Measurements from ENCODE around the gene NDUFAF3. TPM values are rescaled to one million over a fixed set of nuclear protein-coding genes. Genes with fewer than 3 reads are reported as not detected.

Gene NDUFAF3
- total RNA-seq, 4 donors from 2014 or later, result 116 to 122 (median 118) TPM

DNA sequence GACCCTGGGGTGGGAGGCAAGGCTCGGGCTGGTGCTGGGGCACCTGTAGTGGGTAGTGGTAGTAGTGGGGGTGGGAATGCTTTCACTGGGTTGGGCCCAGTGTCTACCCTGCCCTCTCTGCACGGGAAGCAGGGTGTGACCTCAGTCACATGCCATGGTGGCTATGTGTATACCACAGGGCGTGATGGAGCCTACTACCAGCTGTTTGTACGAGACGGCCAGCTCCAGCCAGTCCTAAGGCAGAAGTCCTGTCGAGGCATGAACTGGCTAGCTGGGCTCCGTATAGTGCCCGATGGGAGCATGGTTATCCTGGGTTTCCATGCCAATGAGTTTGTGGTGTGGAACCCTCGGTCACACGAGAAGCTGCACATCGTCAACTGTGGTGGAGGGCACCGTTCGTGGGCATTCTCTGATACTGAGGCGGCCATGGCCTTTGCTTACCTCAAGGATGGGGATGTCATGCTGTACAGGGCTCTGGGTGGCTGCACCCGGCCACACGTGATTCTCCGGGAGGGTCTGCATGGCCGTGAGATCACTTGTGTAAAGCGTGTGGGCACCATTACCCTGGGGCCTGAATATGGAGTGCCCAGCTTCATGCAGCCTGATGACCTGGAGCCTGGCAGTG lies 8.7 kb upstream of the NDUFAF3 start:
- Histone ChIP-seq H3K9me3 (no peaks in the 10 kb centered on the region), H3K27me3 (no peaks in the 10 kb centered on the region), H3K36me3 (peaks cover 0 to 60% (median 7%) of the 10 kb centered on the region in 3 donors), H3K27ac (no peak overlapping the region), H3K4me3 (no peak overlapping the region), H3K4me1 (peaks cover 0 to 34% (median 10%) of the 10 kb centered on the region in 4 donors)
- DNase-seq (ENCODE audit: low spot score in 2 of 2), result no peak
- WGBS, 2 donors, result 74 to 76% methylated on average over 14 to 17 of the region's 19 CpGs
- TF ChIP-seq, protein P1, sequence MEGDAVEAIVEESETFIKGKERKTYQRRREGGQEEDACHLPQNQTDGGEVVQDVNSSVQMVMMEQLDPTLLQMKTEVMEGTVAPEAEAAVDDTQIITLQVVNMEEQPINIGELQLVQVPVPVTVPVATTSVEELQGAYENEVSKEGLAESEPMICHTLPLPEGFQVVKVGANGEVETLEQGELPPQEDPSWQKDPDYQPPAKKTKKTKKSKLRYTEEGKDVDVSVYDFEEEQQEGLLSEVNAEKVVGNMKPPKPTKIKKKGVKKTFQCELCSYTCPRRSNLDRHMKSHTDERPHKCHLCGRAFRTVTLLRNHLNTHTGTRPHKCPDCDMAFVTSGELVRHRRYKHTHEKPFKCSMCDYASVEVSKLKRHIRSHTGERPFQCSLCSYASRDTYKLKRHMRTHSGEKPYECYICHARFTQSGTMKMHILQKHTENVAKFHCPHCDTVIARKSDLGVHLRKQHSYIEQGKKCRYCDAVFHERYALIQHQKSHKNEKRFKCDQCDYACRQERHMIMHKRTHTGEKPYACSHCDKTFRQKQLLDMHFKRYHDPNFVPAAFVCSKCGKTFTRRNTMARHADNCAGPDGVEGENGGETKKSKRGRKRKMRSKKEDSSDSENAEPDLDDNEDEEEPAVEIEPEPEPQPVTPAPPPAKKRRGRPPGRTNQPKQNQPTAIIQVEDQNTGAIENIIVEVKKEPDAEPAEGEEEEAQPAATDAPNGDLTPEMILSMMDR (IDR thresholded peaks at IDR 0.05), result no peak
- TF ChIP-seq EP300 (IDR thresholded peaks at IDR 0.05) (no peak), POLR2A (IDR thresholded peaks at IDR 0.05) (no peak)

DNA sequence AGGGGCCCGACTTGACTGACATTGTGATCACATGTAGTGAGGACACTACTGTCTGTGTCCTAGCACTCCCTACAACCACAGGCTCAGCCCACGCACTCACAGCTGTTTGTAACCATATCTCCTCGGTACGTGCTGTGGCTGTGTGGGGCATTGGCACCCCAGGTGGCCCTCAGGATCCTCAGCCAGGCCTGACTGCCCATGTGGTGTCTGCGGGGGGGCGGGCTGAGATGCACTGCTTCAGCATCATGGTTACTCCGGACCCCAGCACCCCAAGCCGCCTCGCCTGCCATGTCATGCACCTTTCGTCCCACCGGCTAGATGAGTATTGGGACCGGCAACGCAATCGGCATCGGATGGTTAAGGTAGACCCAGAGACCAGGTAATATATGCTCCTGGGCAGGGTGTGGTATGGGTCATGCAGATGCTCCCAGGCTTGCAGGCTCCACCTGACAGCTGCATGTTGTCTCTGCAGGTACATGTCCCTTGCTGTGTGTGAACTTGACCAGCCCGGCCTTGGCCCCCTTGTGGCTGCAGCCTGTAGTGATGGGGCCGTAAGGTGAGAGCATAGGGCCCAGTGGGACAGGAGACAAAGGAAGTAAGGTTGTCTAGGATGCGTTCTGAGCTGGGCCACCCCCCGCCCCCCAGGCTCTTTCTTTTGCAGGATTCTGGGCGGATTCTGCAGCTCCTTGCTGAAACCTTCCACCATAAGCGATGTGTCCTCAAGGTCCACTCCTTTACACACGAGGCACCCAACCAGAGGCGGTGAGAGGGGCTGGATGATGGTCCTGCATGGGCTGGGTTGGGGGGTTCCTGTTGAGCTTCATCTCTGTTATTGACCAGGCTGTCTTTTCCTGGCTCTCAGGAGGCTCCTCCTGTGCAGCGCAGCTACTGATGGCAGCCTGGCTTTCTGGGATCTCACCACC lies 7.9 kb upstream of the NDUFAF3 start:
- H3K4me3 ChIP-seq, result no peak overlapping the region
- no peak for DNase-seq (ENCODE audit: low spot score in 2 of 2)
- H3K27ac ChIP-seq, result no peak overlapping the region
- peaks cover 0 to 60% (median 7%) of the 10 kb centered on the region in 3 donors for H3K36me3 ChIP-seq
- TF ChIP-seq, protein P1 (IDR thresholded peaks at IDR 0.05), result peak in 3 of 5 experiments; percentile 19 to 31 (median 29)
- TF ChIP-seq POLR2A (IDR thresholded peaks at IDR 0.05), result no peak
- peaks cover 0 to 30% (median 10%) of the 10 kb centered on the region in 4 donors for H3K4me1 ChIP-seq
- H3K27me3 ChIP-seq, result no peaks in the 10 kb centered on the region
- no peaks in the 10 kb centered on the region for H3K9me3 ChIP-seq
- 79 to 80% methylated on average over 14 to 15 of the region's 24 CpGs for WGBS, 2 donors

DNA sequence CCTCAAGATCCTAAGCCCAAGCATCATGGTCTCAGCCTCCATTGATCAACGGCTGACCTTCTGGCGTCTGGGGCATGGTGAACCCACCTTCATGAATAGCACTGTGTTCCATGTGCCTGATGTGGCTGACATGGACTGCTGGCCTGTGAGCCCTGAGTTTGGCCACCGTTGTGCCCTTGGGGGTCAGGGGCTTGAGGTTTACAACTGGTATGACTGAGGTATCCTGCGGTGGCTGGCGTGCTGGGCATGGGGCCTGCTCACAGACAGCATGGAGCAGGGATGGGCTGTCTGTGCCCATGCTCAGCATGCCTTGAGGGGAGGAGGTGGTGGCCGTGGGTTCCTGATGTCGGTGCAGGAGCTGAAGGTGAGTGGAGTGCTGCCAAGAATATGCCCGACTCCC lies 6.8 kb upstream of the NDUFAF3 start:
- Histone ChIP-seq H3K36me3 (peaks cover 0 to 60% (median 7%) of the 10 kb centered on the region in 3 donors), H3K27me3 (no peaks in the 10 kb centered on the region), H3K4me3 (no peak overlapping the region), H3K4me1 (peaks cover 0 to 36% (median 17%) of the 10 kb centered on the region in 4 donors), H3K27ac (no peak overlapping the region), H3K9me3 (no peaks in the 10 kb centered on the region)
- 76 to 82% methylated on average over 3 to 7 of the region's 8 CpGs for WGBS, 2 donors
- DNase-seq (ENCODE audit: low spot score in 2 of 2), result no peak
- TF ChIP-seq EP300 (IDR thresholded peaks at IDR 0.05) (no peak), POLR2A (IDR thresholded peaks at IDR 0.05) (no peak)
- TF ChIP-seq, protein P1 (IDR thresholded peaks at IDR 0.05), result no peak

DNA sequence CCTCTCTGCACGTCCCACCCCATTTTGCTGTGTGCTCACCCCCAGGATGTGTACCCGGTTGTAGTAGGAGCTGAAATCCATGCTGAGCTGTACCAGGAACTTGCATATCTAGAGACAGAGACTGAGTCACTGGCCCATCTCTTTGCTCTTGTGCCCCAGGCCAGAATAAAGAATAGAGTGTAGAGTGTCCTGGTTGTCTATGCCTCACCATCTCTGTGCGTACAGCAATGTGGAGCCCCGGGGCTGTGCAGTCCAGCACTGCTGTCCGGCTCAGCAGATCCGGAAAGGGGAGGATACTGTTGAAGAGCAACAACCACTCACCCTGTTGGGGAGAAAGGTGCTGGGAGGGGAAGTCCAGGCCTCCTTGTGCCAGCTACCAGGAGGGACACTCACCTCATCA lies 6.2 kb upstream of the NDUFAF3 start:
- no peak overlapping the region for H3K27ac ChIP-seq
- no peaks in the 10 kb centered on the region for H3K27me3 ChIP-seq
- TF ChIP-seq, protein P1 (IDR thresholded peaks at IDR 0.05), result no peak
- no peak for TF ChIP-seq POLR2A (IDR thresholded peaks at IDR 0.05)
- no peak for TF ChIP-seq EP300 (IDR thresholded peaks at IDR 0.05)
- DNase-seq (ENCODE audit: low spot score in 2 of 2), result no peak
- H3K4me1 ChIP-seq, result peaks cover 0 to 43% (median 24%) of the 10 kb centered on the region in 4 donors
- no peak overlapping the region for H3K4me3 ChIP-seq
- H3K36me3 ChIP-seq, result peaks cover 0 to 60% (median 7%) of the 10 kb centered on the region in 3 donors
- 67 to 75% methylated on average over 6 of the region's 6 CpGs for WGBS, 2 donors
- H3K9me3 ChIP-seq, result no peaks in the 10 kb centered on the region

Measured in tibial nerve (tissue), 4 donors.